Hair follicular keratinocyte (primary cell): ENCODE measurements around the gene MTO1. TPM values are rescaled to one million over a fixed set of nuclear protein-coding genes. Genes with fewer than 3 reads are reported as not detected.

Experiments
- total RNA-seq: library from RNA; depleted of rRNA; stranded (reverse); fragments of >200 nt; gene quantifications from 2 replicates; pipeline ENCODE4 v1.2.3, GENCODE V29; 2015

The MTO1 gene, protein sequence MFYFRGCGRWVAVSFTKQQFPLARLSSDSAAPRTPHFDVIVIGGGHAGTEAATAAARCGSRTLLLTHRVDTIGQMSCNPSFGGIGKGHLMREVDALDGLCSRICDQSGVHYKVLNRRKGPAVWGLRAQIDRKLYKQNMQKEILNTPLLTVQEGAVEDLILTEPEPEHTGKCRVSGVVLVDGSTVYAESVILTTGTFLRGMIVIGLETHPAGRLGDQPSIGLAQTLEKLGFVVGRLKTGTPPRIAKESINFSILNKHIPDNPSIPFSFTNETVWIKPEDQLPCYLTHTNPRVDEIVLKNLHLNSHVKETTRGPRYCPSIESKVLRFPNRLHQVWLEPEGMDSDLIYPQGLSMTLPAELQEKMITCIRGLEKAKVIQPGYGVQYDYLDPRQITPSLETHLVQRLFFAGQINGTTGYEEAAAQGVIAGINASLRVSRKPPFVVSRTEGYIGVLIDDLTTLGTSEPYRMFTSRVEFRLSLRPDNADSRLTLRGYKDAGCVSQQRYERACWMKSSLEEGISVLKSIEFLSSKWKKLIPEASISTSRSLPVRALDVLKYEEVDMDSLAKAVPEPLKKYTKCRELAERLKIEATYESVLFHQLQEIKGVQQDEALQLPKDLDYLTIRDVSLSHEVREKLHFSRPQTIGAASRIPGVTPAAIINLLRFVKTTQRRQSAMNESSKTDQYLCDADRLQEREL
- total RNA-seq, result 20.3 and 34.1 TPM in 2 replicates

GRCh38 chr6:73461537-73462350 lies at the start of gene MTO1:
Gene MTO1 (plus strand): TSS chr6:73461737. CDS start chr6:73461855, 118 bp downstream.

GRCh38 chr6:73452107-73452461 lies 9.5 kb upstream of the MTO1 start, which contains the start of gene CGAS:
Gene CGAS (minus strand): TSS chr6:73452297. CDS start chr6:73452181, 116 bp downstream.

DNA sequence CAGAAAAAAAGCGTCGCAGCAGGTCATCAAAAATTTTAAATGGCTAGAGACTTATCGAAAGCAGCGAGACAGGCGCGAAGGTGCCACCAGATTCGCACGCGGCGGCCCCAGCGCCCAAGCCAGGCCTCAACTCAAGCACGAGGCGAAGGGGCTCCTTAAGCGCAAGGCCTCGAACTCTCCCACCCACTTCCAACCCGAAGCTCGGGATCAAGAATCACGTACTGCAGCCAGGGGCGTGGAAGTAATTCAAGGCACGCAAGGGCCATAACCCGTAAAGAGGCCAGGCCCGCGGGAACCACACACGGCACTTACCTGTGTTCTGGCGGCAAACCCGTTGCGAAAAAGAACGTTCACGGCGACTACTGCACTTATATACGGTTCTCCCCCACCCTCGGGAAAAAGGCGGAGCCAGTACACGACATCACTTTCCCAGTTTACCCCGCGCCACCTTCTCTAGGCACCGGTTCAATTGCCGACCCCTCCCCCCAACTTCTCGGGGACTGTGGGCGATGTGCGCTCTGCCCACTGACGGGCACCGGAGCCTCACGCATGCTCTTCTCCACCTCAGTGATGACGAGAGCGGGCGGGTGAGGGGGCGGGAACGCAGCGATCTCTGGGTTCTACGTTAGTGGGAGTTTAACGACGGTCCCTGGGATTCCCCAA lies 59.3 kb downstream of the MTO1 start, which contains the start of gene EEF1A1:
Gene EEF1A1 (minus strand): TSS at position 345 of the 663 bp plus-strand sequence. CDS start 1,006 bp downstream, outside the sequence.

Other genes with a start within 250 kb of the MTO1 start
- not detected in 2 replicates for gene KHDC1L, start 236.2 kb upstream of the MTO1 start, total RNA-seq
- 2.0 and 2.2 TPM in 2 replicates for gene KHDC1, start 198.5 kb upstream of the MTO1 start, total RNA-seq
- gene DPPA5, start 107.5 kb upstream of the MTO1 start, total RNA-seq, result not detected in 2 replicates
- gene KHDC3L, start 99.1 kb upstream of the MTO1 start, total RNA-seq, result not detected in 2 replicates
- gene OOEP, start 91.8 kb upstream of the MTO1 start, total RNA-seq, result 0.11 TPM in 1 of 2 replicates, not detected in the other
- gene DDX43, start 66.9 kb upstream of the MTO1 start, total RNA-seq, result 0.78 and 1.6 TPM in 2 replicates
- 2.7 and 6.3 TPM in 2 replicates for gene CGAS, start 9.4 kb upstream of the MTO1 start, total RNA-seq
- 8,331 and 12,598 TPM in 2 replicates for gene EEF1A1, start 59.3 kb downstream of the MTO1 start, total RNA-seq
- gene SLC17A5, start 192.3 kb downstream of the MTO1 start, total RNA-seq, result 4.1 and 7.0 TPM in 2 replicates
- 23.0 and 36.8 TPM in 2 replicates for gene CD109, start 234.5 kb downstream of the MTO1 start, total RNA-seq